ENCODE data around the gene OSBPL2.

OSBPL2 gene

DNA sequence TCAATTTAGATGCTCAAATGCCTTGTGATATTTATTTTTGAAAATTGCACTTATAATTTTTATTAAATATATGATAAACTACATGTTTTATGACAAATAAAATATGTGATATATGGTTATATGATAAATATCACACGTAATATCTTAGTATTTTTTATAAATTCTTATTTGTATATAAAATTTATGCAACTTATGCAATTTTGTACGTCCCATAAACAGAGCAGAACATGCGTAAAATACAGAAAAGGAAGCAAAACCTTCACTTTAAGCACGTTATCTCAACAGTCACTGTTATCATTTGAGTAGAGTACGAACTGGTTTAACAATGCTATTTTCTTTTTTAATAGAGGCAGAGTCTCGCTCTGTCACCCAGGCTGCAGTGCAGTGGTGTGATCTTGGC lies 48.8 kb downstream of the OSBPL2 start:
- no peak for DNase-seq

- no peak for DNase-seq
Observed at GRCh38 chr20:62287759-62288534, 49.6 kb downstream of the OSBPL2 start.

DNA sequence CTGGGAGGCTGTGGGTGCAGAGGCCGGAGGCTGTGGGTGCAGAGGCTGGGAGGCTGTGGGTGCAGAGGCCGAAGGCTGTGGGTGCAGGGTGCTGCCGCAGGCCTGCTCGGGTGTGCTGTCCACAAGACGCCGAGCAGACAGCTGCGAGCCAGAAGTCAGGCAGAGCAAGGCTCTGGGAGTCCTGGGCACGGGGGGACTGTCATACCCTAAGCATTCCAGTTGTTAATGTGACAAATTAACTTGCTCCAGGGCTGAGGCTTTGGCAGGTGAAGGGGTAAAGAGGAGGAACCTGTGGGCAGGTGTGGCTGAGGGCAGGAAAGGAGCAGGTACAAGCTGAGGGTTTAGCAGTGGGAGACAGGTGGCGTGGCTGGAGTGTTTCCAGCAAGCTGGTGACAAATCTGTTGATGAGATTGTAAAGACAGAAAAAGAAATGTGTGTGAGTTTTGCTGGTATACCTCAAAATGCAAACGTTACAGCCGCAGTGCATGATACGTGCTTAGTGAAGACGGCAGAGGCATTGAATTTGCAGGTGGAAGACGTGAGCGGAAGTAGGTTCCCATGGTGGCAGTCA lies 50.3 kb downstream of the OSBPL2 start:
- DNase-seq, result no peak

DNA sequence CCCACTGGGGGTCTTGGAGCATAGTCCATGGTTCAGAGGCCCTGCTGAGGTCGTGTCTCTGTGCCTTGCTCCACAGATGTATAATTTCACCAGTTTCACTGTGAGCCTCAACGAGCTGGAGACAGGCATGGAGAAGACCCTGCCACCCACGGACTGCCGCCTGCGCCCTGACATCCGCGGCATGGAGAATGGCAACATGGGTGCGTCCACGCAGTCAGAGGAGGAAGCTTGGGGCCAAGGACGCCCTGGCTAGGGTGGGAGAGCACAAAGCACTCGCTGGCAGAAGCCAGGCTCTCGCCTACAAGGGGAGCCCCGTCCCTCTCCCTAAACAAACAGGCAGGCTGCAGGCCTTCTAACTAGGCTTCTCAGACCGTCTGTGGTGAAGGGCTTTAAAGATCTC lies 50.8 kb downstream of the OSBPL2 start:
- DNase-seq, result no peak

DNA sequence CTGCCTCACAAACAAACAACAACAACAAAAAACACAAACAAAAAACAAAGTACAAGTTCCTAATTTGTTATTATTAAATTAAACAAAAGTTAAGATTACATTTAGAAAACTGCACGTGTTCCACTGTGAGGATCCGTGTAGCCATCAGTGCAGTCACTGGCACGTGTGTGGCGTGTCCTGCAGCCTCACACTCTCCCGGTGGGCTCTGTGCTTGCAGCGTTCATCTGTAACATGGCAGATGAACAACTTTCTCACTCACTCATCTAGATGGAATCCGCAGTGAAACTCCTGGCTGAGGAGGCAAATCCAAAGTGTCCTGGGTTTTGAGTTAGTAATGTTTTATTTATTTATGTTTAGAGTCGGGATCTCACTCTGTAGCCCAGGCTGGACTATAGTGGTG lies 51.6 kb downstream of the OSBPL2 start:
- no peak for DNase-seq

GRCh38 chr20:62291251-62292066 lies 53.1 kb downstream of the OSBPL2 start:
- DNase-seq, result no peak

DNA sequence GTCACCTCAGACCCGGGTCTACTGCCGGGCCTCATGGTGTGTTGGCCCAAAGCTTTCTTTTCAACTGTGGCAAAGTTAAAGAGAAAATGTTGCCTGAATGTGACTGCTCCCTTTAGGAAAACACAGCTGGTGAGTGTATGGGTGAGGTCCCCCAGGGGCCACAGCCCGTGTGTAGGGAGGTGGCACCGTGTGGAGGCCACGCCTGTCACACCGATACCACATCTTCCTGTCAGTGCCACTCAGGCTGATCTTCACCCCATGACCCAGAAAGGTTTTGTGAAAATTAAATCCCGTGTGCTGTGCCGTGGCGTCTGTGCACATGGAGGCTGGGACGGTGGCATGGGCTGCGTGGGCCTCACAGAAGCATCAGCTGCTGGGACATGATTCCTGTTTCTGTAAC lies 53.8 kb downstream of the OSBPL2 start:
- DNase-seq, result no peak

DNA sequence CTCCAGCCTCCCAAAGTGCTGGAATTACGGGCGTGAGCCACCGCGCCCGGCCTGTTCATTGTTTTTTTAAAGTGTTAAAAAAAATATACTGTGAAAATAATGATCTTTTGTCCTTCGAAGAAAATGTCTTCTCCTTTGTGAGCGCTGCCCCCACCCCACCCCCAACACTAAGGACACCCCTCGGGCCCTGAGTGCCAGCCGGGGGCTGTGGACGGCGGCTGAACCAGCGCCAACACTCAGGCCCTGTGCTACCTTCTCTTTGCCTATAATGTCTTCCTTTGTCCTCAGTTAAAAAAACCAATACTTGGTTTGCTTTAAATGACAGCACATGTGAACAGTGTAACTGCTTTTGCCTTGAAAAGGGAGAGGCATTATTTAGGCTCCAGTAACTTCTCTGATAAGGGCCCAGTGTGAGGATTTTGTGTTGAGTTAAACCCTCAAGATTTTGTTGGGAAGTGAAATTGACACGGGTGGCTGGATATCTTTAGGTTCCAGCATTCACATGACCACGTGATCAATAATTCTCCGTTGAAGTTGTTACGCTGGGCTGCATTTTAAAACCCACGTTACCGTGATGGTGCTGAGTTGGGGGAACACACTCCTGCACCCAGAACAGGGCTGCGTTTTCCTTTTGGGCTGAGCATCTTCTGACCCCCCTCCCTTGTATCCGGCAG lies 54.9 kb downstream of the OSBPL2 start:
- no peak for DNase-seq

GRCh38 chr20:62293946-62294345 lies 55.6 kb downstream of the OSBPL2 start:
- DNase-seq, result no peak

GRCh38 chr20:62294516-62294915 lies 56.2 kb downstream of the OSBPL2 start:
- no peak for DNase-seq

GRCh38 chr20:62296724-62297448 lies 58.6 kb downstream of the OSBPL2 start:
- no peak for DNase-seq

DNA sequence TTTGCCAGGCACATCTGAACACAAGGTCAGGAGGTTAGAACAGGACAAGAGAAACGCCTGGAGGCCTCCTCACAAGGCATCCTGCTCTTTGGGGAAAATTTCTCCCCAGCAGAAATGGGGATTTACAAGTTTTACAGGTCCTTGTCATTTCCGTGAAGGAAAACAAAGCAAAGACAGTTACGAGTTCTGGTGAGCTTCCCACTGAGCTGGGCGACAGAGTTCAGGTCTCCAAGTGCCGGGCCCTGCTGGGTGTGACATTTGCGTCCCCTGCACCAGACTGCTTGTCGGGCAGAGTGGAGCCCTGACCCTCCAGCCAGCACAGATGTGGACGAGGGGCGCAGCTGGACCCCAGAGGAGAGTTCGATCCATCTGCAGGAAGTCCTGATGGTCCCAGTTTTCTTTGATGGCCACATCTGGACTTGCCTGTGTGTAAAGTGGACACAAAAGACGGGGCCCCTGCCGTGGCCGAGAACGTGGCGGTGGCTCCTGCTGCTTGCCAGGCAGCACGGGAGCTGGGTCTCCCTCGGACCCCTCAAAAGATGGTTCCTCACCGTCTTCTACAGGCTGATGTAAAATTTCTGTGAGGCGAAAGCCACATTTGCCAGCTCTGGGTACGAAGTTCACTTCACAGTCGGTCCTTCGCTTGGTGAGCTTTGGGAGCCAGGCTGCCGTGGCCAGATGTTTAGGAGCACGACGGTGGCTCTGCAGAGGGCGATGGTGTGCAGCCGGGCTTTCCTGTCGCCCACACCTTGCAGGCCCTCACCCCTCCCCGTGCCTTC lies 59.3 kb downstream of the OSBPL2 start:
- no peak for DNase-seq

GRCh38 chr20:62298577-62299249 lies 60.4 kb downstream of the OSBPL2 start:
- no peak for DNase-seq

DNA sequence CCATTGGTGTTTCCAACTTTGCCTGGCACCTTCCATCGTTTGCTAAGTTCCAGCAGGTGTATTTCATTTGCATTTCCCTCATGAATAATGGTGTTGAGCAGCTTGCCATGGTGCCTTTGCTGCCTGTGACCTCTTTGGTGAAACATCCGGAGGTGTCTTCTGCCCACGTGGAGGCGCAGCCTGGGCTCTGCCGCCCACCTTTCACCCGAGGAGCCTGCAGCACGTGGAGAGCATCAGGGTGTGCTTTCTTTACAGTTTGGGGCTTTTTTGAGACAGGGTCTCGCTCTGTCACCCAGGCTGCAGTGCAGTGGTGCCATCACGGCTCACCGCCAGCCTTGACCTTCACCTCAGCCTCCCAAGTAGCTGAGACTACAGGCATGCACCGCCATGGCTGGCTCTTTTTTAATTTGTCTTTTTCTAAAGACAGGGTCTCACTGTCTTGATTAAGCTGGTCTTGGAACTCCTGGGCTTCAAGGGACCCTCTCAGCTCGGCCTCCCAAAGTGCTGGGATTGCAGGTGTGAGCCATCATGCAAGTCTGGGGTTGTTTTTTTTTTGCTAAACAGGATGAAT lies 61.4 kb downstream of the OSBPL2 start:
- no peak for DNase-seq

DNA sequence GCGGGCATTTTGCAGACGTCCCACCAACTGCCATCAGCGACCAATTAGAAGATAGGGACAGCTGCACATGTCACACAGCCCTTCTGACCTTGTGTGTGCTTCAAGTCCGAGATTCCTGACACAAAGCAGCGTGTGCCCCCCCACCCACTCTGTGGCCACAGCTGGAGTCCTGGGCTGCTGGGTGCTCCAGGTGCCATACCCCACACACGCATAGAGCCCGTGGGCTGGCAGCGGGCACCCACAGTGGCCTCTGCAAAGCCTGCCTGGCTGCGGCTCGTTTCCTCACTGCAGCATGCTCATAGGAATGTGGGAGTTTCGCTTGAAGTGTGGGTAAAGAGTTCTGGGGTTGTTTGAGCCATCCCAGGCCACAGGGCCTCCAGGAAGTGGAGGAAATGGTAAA lies 62.0 kb downstream of the OSBPL2 start:
- no peak for DNase-seq

GRCh38 chr20:62301111-62301668 lies 62.9 kb downstream of the OSBPL2 start:
- no peak for DNase-seq

GRCh38 chr20:62301773-62302340 lies 63.5 kb downstream of the OSBPL2 start:
- peak; percentile 75 for DNase-seq

DNA sequence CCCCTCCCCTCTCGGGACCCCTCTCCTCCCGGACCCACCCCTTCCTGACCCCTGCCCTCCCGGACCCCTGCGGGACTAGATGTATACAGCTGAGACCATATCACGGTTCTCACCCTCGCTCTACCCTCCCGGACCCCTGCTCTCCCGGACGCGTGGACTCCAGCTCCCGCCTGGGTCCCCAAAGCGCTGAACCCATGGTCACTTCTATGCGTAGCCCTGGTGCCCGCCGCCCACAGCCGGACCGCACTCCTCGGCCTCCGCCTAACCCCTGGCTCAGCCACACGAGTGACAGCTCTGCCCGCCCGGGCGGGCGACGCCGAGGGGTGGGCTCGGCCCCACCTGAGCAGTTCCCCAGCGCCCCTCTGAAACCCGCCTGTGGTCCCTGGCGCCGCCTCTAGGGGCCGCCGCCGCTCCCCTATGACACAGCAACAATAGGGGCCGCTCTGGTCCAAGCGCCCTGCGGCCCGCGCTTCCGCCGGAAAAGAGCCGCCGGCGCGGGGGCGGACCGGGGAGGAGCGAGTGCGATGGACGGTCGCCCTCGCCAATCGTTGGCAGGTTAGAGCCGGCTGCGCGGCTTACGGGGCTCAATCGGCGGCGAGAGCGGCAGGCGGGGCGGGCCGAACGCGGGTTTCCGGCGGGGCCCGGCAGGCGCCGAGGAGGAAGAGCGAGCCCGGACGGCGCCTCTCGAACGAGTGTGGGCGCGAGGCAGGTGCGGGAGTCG lies 64.2 kb downstream of the OSBPL2 start, which contains the start of gene ADRM1:
Gene ADRM1, plus strand, starts transcription at position 657 of the 721 bp plus-strand sequence. CDS start 572 bp downstream, outside the sequence.
- DNase-seq, result peak; percentile 89

- DNase-seq, result no peak
Observed at GRCh38 chr20:62303062-62303339, 64.7 kb downstream of the OSBPL2 start.

Data from kidney glomerular epithelial cell (primary cell).